Glutamatergic neuron (in vitro differentiated cells): ENCODE results near the gene PLEKHA6. TPM values are rescaled to one million over a fixed set of nuclear protein-coding genes. Genes with fewer than 3 reads are reported as not detected.

Experiments
- DNase-seq: peaks from one replicate; pipeline ENCODE4 v3.0.0; 2022
- H3K27ac Mint-ChIP-seq: one replicate; pipeline ENCODE4 v1.8.0; 2020; ENCODE audit warnings: mild to moderate bottlenecking, mixed read lengths, inconsistent platforms; ENCODE audit not compliant: unreplicated experiment
- H3K27me3 Mint-ChIP-seq: one replicate; pipeline ENCODE4 v1.8.0; 2020; ENCODE audit warnings: mild to moderate bottlenecking, moderate library complexity, mixed read lengths, inconsistent platforms; ENCODE audit not compliant: unreplicated experiment
- H3K36me3 Mint-ChIP-seq: one replicate; pipeline ENCODE4 v1.8.0; 2020; ENCODE audit warnings: mild to moderate bottlenecking, mixed read lengths, inconsistent platforms; ENCODE audit not compliant: unreplicated experiment
- H3K4me1 Mint-ChIP-seq: one replicate; pipeline ENCODE4 v1.8.0; 2020; ENCODE audit warnings: mild to moderate bottlenecking, low read depth, mixed read lengths, inconsistent platforms; ENCODE audit not compliant: unreplicated experiment
- H3K4me3 Mint-ChIP-seq: one replicate; pipeline ENCODE4 v1.8.0; 2020; ENCODE audit warnings: mild to moderate bottlenecking, mixed read lengths, inconsistent platforms; ENCODE audit not compliant: unreplicated experiment
- H3K9me3 Mint-ChIP-seq: one replicate; pipeline ENCODE4 v1.8.0; 2020; ENCODE audit warnings: mild to moderate bottlenecking, moderate library complexity, mixed read lengths, inconsistent platforms; ENCODE audit not compliant: unreplicated experiment
- total RNA-seq: library from RNA; stranded (reverse); fragmentation: NEBNext Ultra II Directional; extraction: Animal tissue kit (Norgen Biotek cat#: 25700); gene quantifications from one replicate; pipeline ENCODE4 v1.2.1, GENCODE V29; 2021; ENCODE audit not compliant: unreplicated experiment
- TF ChIP-seq, protein P1 (sequence below): fragments of 200-600 bp; sonication (generic); IDR thresholded peaks from one replicate; pipeline ENCODE4 v1.5.0; 2021; ENCODE audit not compliant: partially characterized antibody, unreplicated experiment

The PLEKHA6 gene
- total RNA-seq, 1 donor from 2014 or later: 72.7 TPM

DNA sequence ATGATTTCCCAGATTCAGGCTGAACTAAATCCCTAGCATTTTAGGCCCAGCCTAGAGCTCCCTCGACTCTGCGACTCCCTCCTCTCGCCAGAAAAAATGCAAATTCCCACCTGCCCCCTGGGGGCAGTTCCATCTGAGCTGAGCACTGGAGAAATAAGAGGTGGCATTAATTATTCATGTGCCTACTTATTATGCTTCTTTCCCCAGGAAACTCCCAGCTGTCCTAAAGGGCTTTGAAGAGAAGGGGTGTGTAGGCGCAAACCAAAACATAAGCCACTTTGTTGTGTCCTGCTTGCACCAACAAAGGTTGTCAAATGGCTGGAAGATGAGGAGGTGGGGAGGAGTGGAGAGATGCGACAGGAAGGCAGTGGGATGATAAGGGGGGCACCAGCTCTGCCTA is 104.5 kb downstream of the PLEKHA6 start:
- Mint-ChIP-seq H3K4me1 (peaks cover 28% of the 10 kb centered on the region), H3K27ac (peak overlapping the region; percentile 97), H3K9me3 (peaks cover 5% of the 10 kb centered on the region), H3K36me3 (peaks cover 13% of the 10 kb centered on the region), H3K27me3 (peaks cover 11% of the 10 kb centered on the region), H3K4me3 (peak overlapping the region; percentile 89)
- TF ChIP-seq, protein P1, sequence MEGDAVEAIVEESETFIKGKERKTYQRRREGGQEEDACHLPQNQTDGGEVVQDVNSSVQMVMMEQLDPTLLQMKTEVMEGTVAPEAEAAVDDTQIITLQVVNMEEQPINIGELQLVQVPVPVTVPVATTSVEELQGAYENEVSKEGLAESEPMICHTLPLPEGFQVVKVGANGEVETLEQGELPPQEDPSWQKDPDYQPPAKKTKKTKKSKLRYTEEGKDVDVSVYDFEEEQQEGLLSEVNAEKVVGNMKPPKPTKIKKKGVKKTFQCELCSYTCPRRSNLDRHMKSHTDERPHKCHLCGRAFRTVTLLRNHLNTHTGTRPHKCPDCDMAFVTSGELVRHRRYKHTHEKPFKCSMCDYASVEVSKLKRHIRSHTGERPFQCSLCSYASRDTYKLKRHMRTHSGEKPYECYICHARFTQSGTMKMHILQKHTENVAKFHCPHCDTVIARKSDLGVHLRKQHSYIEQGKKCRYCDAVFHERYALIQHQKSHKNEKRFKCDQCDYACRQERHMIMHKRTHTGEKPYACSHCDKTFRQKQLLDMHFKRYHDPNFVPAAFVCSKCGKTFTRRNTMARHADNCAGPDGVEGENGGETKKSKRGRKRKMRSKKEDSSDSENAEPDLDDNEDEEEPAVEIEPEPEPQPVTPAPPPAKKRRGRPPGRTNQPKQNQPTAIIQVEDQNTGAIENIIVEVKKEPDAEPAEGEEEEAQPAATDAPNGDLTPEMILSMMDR: no peak
- DNase-seq: peak; percentile 80

DNA sequence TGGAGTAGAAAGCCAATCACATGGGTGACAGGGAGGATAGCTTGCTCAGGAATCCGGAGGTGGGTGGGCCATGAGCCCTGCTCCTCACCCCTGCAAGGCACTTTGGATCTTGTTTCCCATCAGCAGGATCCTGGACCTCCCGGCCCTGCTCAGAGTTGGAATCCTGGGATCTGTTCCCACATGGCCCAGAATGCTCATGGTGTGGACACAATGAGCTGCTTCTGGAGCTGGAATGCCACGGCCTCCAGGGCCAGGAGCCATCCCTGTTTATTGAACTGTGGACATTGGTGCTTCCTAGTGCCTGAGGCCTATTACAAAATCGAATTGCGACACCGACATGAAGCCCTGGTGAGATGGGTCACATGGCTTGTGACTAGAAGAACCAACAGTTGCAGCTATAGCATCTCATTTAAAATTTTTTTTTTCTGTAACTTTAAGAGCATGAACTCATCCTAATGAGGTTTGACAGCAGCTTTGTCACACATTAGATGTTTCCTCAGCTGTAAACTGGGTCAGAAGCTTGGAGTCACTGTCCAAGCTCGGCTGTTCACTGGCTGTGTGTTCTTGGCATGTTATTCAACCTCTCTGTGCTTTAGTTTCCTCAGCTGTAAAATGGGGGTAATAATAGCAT is 105.6 kb downstream of the PLEKHA6 start:
- no peak overlapping the region for H3K4me3 Mint-ChIP-seq
- TF ChIP-seq, protein P1: no peak
- peaks cover 13% of the 10 kb centered on the region for H3K36me3 Mint-ChIP-seq
- H3K9me3 Mint-ChIP-seq: peaks cover 10% of the 10 kb centered on the region
- DNase-seq: no peak
- H3K4me1 Mint-ChIP-seq: peaks cover 28% of the 10 kb centered on the region
- peaks cover 13% of the 10 kb centered on the region for H3K27me3 Mint-ChIP-seq
- no peak overlapping the region for H3K27ac Mint-ChIP-seq

DNA sequence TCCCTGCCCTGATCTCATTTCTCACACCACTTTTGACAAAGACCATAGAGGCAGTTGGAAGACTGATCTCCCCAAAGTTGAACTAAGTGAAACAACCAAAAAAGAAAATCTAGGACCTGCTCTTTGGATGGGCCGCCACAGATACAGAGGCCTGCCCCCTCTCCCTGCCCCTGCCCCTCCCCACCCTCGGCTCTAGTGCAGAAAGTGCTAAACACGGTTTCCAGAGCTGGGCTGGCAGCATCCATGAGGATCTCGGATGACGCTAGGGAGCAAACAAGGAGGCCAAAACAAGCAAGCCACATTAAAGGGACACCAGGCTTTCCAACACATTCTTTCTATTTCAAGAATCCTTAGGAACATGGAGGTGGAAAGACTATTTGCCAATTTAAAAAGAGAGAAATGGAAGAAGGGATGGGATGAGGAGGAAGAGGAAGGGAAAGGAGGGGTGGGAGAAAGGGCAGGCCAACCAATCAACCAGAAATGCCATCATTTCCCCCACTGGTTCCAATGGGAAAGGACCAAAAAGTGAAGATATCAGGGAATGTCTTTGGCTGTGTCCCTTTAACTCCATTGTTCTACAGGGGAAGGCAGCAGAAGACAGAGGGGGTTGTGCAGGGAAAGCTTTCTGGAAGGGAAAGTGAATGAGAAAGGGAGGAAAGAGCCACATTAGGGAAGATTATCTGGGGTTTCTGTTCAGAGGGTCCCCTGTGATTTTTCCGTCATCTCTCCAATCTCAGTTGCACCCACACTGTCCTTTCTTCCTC is 107.6 kb downstream of the PLEKHA6 start:
- DNase-seq: no peak
- Mint-ChIP-seq H3K36me3 (peaks cover 13% of the 10 kb centered on the region), H3K4me3 (no peak overlapping the region), H3K9me3 (peaks cover 12% of the 10 kb centered on the region), H3K4me1 (peaks cover 24% of the 10 kb centered on the region), H3K27ac (no peak overlapping the region), H3K27me3 (peaks cover 8% of the 10 kb centered on the region)
- TF ChIP-seq, protein P1: no peak

DNA sequence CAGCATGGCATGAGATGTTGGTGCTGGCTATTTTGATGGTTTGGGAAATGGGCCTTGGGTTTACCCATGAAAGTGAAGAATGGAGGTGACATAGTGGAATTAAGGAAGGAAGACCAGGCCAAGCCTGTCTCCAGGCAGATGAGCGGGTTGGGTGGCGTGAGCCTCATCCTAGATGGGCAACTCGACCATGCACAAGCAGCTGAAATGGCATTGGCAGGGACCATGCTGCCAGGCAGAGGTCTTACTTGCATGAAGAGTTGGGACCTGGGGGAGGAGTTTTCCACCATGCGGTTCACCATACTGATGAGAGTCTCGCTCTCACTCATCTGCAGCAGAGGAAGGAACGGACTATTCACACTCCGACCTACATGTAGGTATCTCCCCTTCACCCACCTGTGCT is 108.4 kb downstream of the PLEKHA6 start:
- DNase-seq: no peak
- Mint-ChIP-seq H3K9me3 (peaks cover 13% of the 10 kb centered on the region), H3K4me1 (peaks cover 20% of the 10 kb centered on the region), H3K4me3 (no peak overlapping the region), H3K27ac (no peak overlapping the region), H3K27me3 (peaks cover 3% of the 10 kb centered on the region), H3K36me3 (peaks cover 13% of the 10 kb centered on the region)
- TF ChIP-seq, protein P1: no peak
